GM19438 (cell line): Measurements from ENCODE around the gene RYR3.
A peak's percentile ranks its signal among the peaks of the same experiment; 100 is the strongest.

ENCODE experiments used
- ATAC-seq: cut with Tn5 transposase; IDR thresholded peaks from one replicate; pipeline ENCODE4 v1.9.1; 2021; ENCODE audit warnings: low read depth; ENCODE audit not compliant: unreplicated experiment

RYR3 gene

GRCh38 chr15:33680336-33680735, 369.6 kb downstream of the RYR3 start:
- no peak for ATAC-seq

DNA sequence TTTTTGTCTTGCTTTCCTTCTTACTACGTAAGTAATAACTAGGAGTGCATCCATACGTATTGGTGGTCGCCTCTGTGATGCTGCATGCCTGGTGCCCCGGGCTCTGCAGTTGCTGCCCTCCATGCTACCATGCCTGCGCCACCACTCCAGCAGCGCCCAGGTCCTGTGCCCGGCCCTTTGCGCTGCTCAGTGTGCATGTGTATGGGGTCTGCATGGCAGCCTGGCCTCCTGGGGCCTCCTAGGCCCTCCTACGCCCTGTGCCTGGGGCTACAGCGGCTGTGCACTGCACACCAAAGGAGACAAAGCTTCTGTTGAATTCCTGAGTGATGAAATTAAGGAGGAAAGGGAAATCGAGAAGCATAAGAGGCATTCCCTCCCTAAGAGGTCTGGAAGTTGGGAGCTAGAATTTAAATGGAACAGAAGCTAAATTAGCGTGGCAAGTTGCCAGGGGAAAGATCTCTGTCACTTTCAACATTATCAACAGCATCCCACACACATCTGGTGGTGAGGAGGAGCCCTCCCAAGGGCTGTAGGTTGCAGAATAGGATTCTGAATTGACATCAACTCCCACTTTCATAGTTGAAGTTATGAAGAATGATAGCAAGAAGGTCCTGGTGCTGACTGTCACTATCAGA, 382.5 kb downstream of the RYR3 start:
- no peak for ATAC-seq

- no peak for ATAC-seq
These were observed 387.4 kb downstream of the RYR3 start for GRCh38 chr15:33698126-33698525.

GRCh38 chr15:33699145-33699544, 388.4 kb downstream of the RYR3 start:
- no peak for ATAC-seq

- ATAC-seq = no peak
These were observed 389.1 kb downstream of the RYR3 start for GRCh38 chr15:33699691-33700447.

DNA sequence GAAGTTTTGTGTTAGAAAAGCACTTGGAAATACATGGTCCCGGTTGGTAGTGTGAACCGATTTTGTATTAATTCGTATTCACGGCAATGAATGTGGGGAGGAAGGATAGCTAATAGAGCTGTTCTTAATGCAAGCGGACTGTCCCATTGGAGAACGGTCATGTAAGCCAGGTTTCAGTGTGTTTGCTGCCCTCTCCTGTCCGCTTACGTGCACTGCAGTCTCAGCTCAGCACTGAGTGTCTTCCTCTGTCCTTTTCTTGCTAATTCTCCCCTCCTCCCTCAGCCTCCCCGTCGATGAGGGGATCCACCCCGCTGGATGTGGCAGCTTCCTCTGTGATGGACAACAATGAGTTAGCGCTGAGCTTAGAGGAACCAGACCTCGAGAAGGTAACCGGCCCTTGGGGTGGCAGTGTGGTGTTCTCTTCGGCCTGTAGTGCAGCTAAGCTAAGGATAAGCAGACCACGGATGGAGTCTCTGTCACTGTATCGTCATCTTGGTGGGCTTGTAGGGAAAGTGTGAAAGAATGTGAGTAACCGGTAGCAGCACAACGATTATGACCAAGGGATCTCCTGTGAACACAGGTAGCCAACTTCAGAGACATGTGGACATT, 390.0 kb downstream of the RYR3 start:
- ATAC-seq = no peak

DNA sequence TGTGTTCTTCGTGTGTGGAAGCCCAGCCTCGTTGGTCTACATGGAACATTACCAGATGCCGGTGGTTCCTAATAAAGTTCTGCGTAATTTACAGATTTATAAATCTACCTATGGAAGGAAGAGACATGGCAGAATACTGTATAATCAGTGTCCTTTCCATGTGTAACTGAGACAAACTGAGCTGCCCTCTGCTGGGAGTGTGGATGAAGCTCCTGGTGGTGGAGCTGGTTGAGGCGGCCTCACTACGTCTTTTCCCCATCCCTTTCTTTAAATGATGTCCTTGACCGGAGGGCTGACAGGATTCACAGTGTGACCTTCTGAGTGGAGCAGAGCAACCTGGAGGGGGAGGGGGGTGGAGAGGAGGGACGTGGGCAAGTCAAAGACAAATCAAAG, 390.5 kb downstream of the RYR3 start:
- ATAC-seq = no peak

GRCh38 chr15:33706173-33706572, 395.4 kb downstream of the RYR3 start:
- ATAC-seq = no peak

- no peak for ATAC-seq
These were observed 400.0 kb downstream of the RYR3 start for GRCh38 chr15:33710748-33711147.

- ATAC-seq = no peak
These were observed 405.3 kb downstream of the RYR3 start for GRCh38 chr15:33716025-33716424.

GRCh38 chr15:33720952-33721351, 410.2 kb downstream of the RYR3 start:
- no peak for ATAC-seq

- peak; percentile 92 for ATAC-seq
These were observed 411.4 kb downstream of the RYR3 start for GRCh38 chr15:33722005-33722672.

GRCh38 chr15:33722673-33723015, 411.9 kb downstream of the RYR3 start:
- no peak for ATAC-seq

- ATAC-seq = no peak
These were observed 413.7 kb downstream of the RYR3 start for GRCh38 chr15:33724321-33725036.

DNA sequence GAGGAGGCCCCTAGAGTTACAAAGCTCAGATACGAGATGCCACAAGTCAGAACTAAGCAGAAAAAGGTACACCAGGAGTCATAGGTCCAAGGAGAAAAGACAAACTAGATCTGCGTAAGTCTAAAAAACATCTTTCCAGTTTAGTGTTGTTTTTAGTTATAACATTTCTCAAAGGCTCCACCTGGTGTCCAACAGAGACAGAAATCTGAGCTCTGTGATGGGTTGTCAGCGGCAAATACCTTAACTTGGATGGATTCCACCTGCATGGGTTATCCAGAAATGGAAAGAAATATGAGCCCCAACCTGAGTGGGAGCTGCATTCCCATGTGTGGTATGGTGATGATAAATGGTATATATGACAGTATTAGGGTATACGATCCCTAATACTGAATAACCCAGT, 418.9 kb downstream of the RYR3 start:
- ATAC-seq = no peak

DNA sequence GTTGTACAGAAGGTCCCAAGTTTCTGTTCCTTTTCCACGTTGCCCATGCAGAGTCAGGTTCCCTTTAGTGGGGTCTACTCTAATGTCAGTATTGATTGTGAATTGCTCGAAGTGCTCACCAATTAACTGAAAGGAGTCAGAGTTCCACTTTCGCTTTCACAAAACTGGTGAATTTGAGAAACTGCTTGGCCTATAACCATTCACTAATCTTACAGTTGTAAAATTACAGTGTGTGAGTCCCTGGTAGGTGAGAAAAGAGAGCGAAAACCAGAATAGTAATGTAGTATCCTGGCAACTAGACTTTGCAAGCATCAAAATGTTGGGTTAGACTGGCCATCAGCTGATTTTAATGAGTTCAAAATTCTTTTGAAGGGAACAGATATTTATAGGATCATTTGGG, 420.0 kb downstream of the RYR3 start:
- no peak for ATAC-seq

DNA sequence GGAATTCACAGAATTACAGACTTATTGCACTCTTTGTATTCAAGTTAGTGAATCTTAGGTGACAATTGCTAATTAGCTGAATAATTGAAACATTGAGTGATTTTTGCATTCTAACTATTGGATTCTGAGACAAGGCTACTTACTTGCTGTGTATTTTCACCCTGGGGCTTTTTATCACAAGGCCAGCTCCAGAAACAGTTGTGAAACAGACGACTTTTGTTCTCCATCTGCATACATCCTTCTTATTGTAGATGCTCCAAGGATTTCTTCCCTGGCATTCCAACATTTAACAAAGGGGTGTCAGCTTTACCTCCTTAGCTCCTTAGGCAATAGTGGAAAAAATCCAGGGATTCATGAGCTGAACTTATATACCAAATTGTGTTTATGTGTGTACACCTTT, 424.4 kb downstream of the RYR3 start:
- ATAC-seq = no peak

- ATAC-seq = no peak
These were observed 425.0 kb downstream of the RYR3 start for GRCh38 chr15:33735637-33736247.

- no peak for ATAC-seq
These were observed 427.2 kb downstream of the RYR3 start for GRCh38 chr15:33737687-33738601.
